NK-92 (cell line): Measurements from ENCODE around the gene SIX2.

ENCODE experiments used
- DNase-seq: peaks from one replicate; lab custom pipeline; 2025; ENCODE audit not compliant: unreplicated experiment; lab: John Stamatoyannopoulos, UW

Gene SIX2

DNA sequence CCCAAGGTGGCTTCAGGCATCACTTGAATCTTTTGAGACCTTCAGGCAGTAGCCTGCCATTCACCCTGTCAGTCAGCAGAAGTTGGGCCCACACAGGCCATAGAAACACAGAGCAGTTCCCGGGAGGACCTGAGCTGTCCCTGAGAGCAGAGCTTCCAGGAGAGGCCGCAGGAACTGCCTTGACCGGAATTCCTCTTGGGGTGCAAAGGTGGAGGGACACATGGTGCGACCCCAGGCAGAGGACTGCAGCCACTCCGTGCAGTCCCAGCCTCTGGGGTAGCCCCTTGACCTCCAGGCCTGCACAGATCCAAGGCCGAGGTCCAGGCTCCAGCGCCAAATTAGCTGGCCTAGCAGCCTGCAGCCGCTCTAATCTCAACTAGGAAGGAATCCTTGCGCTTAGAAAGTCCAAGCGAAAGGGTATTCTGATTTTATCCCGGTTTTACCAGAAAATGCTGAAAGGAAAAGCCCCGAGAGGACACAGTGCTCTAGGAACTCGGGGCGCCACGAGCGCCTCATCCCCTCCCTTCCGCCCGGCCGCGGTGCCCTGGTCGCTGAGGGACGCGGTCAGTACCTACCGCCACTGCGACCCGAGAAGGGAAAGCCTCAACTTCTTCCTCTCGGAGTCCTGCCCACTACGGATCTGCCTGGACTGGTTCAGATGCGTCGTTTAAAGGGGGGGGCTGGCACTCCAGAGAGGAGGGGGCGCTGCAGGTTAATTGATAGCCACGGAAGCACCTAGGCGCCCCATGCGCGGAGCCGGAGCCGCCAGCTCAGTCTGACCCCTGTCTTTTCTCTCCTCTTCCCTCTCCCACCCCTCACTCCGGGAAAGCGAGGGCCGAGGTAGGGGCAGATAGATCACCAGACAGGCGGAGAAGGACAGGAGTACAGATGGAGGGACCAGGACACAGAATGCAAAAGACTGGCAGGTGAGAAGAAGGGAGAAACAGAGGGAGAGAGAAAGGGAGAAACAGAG is 5.4 kb downstream of the SIX2 start:
- DNase-seq, result no peak

DNA sequence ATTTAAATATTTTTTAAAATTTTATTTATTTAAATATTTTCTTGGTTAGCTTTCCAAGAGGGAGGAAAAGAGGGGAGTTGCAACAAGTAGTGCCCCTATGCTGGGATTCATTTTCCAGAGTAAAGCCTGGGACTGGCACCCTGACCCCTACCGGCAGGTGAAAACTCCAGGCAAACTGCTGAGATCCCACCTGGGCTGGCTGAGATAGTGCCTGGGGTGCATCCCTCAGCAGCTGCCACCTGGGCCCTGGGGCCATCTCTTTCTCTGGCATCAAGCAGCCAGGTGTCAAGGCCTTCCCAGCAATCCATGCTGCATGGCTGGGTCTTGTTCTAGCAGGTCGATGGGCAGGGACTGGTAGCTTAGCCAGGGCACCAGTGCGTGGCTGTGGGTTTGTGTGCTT is 6.6 kb downstream of the SIX2 start:
- no peak for DNase-seq

DNA sequence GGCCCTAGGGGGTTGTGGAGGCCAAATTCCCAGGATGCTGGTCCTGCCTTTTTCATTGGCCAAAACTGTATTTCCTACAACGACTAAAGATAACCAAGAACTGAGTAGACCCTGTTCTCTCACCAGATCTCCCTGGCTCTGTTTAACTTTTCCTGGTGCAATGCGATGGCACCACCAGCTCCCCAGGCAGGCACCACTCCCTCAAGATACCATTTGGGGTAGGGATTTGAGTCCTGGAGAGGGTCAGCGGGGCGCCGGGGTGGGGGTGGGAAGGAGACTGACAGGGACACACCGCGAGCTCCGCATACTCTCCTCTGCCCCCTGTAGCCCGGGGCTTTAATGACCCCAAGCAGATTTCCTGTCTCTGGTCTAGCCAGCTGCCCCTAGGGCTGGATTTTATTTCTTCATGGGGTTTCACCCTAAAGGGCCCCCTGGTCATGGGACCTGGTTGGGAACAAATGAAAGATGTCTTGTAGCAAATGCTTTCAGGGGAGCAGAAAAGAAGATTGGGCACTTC is 7.3 kb downstream of the SIX2 start:
- no peak for DNase-seq

DNA sequence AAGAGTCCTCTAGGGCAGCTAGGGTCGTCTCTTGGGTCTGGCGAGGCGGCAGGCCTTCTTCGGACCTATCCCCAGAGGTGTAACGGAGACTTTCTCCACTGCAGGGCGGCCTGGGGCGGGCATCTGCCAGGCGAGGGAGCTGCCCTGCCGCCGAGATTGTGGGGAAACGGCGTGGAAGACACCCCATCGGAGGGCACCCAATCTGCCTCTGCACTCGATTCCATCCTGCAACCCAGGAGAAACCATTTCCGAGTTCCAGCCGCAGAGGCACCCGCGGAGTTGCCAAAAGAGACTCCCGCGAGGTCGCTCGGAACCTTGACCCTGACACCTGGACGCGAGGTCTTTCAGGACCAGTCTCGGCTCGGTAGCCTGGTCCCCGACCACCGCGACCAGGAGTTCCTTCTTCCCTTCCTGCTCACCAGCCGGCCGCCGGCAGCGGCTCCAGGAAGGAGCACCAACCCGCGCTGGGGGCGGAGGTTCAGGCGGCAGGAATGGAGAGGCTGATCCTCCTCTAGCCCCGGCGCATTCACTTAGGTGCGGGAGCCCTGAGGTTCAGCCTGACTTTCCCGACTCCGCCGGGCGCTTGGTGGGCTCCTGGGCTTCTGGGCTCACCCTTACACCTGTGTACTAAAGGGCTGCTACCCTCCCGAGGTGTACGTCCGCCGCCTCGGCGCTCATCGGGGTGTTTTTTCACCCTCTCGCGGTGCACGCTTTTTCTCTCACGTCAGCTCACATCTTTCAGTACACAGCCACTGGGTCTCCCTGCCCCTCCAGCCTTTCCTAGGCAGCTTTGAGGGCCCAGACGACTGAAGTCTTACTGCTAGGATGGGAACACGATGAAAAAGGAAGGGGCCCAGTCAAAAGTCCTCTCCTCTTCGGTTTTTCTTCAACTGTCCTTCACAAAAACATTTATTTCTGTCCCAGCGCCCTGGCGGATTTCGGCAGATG is 8.1 kb downstream of the SIX2 start:
- no peak for DNase-seq

DNA sequence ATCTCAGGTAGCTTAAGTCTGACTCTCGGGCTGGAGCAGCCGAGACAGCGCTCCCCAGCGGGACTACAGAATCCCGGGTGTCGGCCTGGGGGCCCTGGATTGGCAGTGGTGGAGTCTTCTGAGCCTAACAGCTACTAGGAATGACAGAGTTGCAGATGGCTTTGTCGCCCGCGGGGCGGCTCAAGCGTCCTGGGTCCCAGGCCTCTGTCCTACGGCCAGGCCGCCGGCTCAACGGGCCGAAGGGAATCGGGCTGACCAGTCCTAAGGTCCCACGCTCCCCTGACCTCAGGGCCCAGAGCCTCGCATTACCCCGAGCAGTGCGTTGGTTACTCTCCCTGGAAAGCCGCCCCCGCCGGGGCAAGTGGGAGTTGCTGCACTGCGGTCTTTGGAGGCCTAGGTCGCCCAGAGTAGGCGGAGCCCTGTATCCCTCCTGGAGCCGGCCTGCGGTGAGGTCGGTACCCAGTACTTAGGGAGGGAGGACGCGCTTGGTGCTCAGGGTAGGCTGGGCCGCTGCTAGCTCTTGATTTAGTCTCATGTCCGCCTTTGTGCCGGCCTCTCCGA is 8.8 kb downstream of the SIX2 start:
- DNase-seq, result no peak

DNA sequence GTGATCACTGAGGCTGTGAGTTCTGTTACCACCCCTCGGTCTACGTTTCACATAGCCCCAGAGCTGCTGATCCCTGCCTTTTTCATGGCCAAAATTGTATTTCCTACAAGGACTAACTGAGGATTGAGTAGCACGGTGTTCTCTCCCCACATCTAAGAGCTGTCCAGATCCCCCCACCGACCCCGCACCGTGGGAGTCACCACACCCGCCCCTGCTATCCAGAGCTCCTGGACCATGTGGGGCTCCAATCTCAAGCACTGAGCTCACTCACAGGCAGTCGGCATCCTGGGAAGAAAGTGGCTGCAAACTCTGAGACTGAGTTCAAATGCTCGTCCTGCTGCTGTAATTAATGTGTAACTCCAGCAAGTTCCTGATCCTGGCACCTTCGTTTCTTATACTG is 9.7 kb downstream of the SIX2 start:
- DNase-seq, result no peak

DNA sequence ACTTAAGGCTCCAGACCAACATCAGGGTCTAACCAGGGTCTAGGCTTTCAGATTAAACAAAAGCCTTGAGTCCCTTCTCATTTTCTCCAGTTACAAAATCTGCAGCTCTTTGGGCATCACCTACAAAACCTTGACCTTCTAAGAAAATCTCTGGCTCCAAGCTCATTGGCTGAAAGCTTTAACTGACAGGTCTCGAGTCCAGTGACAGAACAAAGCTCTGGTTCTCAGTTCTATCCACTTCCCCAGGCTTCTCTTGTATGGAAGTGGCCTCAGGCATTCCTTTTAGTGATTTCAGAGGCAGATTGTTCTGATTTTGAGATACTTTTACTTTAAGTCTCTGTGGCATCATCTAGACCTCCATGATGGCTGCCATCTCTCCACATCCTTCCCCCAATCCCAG is 11.3 kb downstream of the SIX2 start:
- DNase-seq, result no peak

DNA sequence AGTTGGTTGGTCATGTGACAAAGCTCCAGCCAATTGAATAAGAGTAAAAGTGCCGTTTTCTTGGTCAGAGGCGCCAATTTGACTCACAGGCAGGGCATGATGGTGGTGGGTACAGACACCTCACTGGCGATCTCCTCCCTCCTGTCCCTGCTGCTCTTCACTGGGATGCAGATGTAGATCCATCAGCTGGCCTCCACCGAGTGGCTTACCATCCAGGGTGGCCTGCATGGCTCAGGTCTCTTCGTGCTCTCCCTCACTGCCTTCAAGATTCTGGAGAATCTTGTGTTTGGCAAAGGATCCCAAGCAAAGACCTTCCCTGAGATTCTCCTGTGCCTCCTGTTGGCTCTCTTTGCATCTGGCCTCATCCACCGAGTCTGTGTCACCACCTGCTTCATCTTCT is 12.9 kb downstream of the SIX2 start:
- no peak for DNase-seq

DNA sequence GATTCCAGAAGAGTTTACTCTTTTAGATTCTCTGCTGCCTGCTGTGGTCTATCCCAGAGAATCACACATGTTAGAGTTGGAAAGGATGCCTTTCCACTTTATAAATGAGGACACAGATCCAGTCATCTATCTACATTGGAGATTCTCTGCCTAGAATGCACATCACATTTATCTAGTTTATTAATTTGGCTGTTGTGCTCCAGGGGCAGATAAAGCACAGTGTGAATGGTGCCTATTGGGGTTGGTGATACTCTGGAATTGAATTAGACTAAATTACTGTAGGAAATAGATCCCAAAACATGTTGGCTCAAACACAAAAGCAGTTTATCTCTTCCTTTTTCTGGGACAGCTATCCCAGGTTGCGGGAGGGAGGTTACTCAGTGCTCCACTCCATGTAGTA is 14.9 kb downstream of the SIX2 start:
- DNase-seq, result no peak

DNA sequence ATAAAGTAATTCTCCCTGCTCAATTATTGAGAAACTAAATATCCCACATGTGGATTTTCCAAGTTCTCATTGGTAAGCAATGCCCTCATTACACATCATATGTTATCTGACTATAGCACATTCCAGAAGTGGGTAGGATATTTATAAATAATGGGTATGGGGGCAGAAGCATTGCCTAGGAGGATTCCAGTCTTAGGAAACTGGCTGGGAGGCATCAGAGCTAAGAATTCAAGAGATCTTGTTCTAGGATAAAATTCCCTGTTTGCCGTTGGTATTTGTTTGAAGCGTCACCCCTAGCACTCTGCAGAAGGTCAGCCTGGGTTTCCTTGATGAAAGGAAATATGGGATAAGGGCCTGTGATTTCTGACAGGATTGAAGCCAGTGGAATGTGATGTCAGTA is 20.1 kb downstream of the SIX2 start:
- no peak for DNase-seq

DNA sequence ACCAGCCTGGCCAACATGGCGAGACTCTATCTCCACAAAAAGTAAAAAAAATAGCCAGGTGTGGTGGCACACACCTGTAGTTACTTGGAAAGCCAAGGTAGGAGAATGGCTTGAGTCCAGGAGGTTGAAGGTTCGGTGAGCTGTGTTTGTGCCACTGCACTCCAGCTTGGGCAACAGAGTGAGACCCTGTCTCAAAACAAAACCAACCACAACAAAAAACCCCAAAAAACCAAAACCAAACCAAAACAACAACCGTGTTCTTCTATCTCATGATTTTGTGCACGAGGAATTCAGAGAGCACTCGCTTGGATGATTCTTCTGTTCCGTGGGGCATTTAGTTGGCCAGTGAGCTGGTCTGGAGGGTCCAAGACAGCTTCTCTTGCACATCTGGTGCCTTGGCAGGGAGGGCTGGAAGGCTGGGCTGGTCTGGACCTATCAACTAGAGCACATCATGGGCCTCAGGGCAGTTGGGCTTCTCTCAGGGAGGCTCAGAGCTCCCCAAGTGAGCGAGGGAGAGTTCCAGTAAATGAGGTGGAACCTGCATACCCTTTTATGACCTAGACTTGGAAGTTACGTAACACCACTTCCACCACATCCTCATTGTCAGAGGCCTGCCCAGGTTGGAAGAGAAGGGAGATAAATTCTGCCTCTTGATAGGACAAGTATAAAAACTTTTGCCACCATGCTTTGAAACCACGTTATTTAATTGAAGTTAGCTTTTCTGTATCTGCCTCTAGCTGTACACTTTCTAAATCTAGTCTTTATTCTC is 25.2 kb downstream of the SIX2 start:
- no peak for DNase-seq

DNA sequence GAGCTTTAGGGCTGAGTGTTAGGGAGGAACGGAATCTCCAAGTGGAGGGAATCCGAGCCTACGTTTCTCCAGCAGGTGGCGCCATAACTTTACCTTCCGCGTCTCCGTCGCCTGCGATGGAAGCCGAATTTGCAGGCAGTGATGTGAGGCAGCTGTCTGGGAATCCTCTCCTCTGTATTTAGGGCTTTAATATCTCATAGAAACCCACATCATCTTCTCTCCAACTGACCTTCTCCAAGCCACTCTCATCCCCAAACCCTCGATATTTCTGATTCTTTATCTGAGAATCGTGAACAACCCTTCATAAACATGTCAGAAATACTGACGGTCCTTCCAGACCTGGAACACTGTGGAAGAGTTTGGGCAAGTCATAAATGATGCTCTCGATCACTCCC is 27.5 kb downstream of the SIX2 start:
- DNase-seq, result no peak

DNA sequence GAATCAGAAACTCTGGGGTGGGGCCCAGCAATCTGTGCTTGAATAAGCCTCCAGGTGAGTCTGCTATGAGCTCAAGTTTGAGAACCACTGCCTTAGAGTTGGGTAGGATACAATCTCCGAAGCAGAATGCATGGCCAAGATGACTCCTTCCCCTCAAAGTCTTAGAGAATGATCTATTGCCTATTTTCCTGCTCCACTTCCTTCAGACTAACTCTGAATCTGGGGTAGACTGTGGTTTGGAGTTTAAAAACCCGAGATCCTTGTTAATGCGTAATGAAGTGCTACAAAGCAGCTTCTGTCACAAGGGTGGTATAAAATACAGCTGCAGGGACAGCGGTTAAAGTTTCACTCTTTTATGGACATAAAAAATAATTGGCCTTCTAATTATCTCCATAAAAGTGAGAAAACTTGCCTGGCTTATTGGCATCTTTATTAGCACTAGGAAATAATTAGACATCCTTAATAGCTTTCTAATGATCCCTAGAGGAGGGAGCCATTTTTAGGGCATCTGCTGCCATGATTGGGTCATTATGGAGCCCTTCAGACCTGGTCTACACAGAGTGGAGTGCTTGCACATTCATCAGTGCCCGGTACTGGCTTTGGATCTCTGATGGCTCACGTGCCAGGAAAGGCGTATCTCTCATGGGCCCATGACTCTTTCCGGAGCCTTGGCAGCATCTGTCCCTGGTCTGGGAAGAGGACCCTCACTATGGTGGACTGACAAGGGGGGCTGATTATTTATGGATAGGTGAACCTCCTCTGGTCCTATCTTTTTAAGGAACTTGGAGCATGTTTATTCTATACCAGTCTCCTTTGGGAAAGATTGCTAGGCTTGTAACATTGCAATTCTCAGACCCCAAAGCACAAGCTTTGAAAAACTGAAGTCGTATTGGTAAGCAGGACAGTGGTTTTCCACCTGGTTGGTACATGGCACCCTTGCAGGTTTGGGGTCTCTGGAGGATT is 28.2 kb downstream of the SIX2 start:
- DNase-seq, result no peak

DNA sequence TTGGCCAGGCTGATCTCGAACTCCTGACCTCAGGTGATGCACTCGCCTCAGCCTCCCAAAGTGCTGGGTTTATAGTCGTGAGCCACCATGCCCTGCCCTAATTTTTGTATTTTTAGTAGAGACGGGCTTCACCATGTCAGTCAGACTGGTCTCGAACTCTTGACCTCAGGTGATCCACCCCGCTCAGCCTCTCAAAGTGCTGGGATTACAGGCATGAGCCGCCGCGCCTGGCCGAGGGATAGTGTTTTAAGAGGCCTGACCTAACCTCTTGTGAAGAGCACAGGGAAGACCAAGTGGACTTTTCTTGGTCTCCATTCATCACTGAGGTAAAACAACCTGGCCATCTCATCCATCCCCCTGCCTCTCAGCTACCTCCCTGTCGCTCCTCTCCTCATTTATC is 29.7 kb downstream of the SIX2 start:
- DNase-seq, result no peak

DNA sequence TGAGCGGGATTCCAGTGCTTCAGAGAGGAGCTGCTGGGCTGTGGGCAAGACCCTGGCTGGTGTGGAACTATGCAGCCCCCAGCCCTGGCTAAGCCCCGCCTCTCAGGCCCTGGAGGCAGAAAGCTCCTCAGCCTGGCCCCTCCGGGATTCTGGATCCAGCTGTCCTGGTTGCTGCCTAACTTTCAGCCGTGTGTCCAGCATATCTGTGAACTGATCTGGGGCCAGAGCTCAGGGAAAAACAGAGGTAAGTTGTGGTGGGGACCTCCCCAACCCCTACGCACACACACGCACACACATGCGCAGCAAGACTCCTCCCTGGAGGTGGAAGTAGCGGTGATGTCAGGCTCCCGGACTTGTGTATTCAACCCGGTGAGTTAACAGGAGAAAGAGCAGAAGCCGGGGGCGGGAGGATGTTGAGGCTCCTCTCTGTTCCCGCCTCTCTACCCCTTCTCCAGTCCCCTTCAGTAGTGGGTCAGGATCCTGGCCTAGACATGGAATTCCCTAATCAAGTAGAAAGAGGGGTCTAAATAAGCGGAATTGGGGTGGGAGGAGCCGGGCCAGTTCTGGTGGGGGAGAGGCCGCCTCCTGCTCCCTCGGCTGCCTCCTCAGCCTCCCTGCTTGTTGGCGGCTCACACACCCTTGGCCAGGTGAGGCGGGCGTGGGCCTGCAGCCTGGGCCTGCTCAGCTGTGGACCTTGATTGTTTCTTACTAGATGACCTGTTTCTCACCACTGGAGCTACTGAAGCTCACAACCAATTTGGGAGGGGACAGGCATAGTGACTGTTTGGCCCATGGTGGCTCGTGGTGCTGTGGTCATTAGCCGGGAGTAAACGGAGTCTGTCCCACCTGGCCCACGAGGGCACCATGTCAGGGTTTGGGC is 33.4 kb downstream of the SIX2 start:
- DNase-seq, result no peak

DNA sequence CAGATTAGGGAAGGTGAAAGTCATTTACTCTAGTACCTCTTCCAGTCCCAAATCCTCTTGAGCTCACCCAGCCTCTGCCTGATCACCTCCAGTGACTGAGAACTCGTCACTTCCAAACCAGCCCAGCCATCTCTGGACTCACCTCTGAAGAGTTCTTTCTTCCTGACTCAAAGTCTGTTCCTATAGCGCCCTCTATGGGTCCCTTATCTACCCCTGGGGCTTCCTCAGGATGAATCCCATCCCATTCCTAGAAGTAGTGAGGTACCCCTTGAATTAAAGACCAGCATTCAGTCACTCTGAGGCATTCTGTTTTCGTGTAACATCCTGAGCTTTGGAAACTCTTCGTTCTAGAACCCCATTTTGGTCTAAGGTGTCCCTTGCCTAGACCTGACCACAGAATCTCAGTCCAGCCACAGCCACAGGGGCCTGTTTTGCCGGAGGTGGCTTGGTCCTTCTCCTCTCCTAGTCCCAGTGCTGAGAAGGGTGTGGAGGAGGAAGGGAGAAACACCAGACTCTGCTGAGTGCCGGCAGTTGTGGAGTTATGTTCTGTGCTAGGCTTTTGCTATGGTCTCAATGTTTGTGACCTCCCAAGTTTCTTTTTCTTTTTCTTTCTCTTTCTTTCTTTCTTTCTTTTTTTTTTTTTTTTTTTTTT is 35.1 kb downstream of the SIX2 start:
- no peak for DNase-seq

DNA sequence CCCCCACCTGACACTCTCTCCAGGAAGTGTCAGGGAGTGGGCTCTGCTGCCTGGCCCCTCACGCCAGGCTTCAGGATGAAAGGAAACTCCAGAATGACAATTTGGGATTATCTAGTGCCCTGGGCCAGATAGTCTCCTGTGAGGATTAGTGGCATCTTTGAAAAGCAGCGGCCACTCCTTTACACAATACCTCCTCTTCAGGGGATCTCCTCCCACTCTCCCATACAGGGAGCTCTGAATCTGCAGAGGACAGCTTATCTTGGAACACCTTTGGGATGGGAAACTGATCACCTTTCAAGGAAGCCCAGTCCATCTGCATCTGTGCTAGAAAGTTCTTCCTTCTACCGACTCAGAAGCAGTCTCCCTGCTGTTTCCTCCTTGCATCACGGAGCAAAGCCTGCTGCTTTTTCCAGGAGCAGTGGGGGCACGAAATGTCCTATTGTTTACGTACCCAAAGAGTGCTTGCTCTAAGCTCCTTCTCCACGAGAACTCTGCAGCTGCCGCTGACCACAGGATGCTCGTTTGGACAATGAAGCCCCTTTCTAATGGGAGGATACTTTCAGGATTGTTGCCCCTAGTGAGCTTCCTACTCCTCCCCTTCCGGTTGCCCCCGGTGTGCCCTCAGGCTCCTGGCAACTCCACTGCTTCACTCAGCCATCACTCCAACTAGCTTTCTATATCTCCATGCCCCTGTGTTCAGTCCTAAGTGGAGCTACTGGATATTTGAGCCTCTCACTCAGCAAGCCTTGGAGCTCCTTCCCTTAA is 36.3 kb downstream of the SIX2 start:
- no peak for DNase-seq
